ENCODE results near the gene CDC27. TPM values are rescaled to one million over a fixed set of nuclear protein-coding genes. Genes with fewer than 3 reads are reported as not detected.

The CDC27 gene
- total RNA-seq, 1 donor from 2014 or later, result 128 TPM

DNA sequence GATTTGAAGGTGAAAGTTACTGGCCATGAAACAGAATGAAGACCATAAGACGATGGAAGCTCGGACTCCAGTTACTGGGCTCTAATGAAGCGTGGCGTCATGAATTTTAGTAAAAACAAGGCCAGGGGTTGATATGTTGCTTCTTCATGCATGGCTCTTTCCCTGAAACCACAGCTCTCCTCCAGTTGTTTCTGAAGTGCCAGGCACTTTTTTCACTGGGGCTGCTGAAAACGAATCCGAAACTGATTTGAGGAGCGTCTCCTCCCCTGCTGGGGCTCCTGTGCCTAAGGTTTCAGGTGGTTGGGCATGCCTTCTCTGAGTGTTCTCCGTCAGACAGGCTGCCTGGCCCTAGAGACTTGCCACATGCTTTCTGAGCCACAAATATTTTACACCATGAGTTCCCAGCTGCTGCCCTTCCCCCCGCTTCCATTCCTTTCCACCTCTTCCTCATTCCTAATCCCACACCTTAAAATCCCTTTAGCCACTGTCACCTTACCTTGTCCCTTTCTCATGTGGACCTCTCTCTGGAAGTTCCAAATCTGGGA lies 16.4 kb upstream of the CDC27 start:
- TF ChIP-seq CTCF (IDR thresholded peaks at IDR 0.05), result no peak
- no peaks in the 10 kb centered on the region for H3K9me3 Mint-ChIP-seq (ENCODE audit: low read depth)
- no peak for DNase-seq (ENCODE audit: low spot score)
- H3K36me3 Mint-ChIP-seq (ENCODE audit: low read depth), result no peaks in the 10 kb centered on the region
- no peaks in the 10 kb centered on the region for H3K27me3 Mint-ChIP-seq (ENCODE audit: low read depth)
- H3K4me1 Mint-ChIP-seq (ENCODE audit: low read depth), result peaks cover 58% of the 10 kb centered on the region
- peak overlapping the region; percentile 91 for H3K27ac Mint-ChIP-seq (ENCODE audit: unreplicated experiment)
- H3K4me3 Mint-ChIP-seq (ENCODE audit: unreplicated experiment), result peak overlapping the region; percentile 37

DNA sequence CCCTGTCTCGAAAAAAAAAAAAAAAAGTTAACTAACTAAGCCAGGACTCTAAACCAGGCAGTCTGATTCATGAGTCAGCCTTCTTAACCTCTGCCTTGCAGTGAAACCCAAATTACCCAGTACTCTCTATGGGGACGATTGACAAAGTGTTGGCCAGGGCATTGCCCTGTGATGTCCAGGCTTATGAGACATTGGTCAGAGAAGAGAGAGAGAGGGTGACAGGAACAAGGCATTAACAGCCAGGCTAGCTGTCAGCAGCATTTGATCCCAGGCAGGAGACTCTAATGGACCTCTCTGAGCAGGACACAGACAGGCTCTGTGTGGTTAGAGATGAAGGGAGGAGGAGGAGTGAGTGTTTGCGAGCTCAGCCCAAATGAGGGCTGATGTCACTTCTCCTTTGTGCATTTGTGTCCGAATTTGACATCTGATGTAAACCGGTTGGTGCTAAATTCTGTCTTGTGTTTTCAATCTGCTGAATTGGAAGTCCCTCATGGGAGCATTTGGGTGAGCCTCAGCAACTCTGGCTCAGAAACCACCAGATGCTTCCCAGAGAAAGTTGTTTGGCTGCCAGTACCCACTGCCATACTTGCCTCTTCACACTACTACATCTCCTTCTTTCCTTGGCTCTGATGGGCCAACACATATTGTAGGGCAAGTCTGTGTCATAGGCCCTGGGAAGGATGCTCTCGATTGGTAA lies 15.8 kb upstream of the CDC27 start:
- peak overlapping the region; percentile 91 for H3K27ac Mint-ChIP-seq (ENCODE audit: unreplicated experiment)
- H3K4me3 Mint-ChIP-seq (ENCODE audit: unreplicated experiment), result peak overlapping the region; percentile 37
- H3K4me1 Mint-ChIP-seq (ENCODE audit: low read depth), result peaks cover 51% of the 10 kb centered on the region
- TF ChIP-seq CTCF (IDR thresholded peaks at IDR 0.05), result no peak
- no peak for DNase-seq (ENCODE audit: low spot score)
- no peaks in the 10 kb centered on the region for H3K36me3 Mint-ChIP-seq (ENCODE audit: low read depth)
- no peaks in the 10 kb centered on the region for H3K9me3 Mint-ChIP-seq (ENCODE audit: low read depth)
- no peaks in the 10 kb centered on the region for H3K27me3 Mint-ChIP-seq (ENCODE audit: low read depth)

DNA sequence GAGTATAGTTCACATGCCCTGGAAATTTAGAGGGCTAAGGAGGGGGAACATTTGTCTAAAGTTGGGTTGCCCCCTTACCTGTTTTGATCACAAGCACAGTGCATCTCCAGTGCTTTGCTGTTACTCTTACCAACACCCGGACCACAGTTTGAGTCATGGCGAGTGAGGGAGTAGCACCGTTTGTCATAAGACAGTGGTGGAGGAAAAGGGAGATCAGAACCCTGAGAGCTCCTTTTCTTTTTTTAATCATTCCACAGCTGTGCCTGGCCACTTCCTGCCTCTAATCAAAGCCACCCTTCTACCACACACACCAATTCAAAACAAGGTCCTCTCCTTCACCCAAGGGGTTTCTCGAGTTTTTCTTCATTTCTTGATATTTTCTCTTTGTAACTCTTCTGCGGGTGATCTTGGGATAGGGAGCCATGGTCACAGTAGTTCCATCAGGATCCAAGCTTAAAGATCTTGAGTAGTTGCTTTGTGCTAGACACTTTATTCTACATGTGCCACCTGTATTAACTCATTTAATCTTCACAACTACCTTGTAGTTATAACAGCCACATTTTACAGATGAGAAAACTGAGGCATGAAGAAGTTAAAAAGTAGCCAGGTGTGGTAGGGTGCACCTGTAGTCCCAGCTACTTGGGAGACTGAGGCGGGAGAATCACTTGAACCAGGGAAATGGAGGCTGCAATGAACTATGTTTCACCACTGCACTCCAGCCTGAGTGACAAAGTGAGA lies 15.1 kb upstream of the CDC27 start:
- Mint-ChIP-seq H3K4me1 (ENCODE audit: low read depth) (peaks cover 45% of the 10 kb centered on the region), H3K9me3 (ENCODE audit: low read depth) (no peaks in the 10 kb centered on the region), H3K36me3 (ENCODE audit: low read depth) (no peaks in the 10 kb centered on the region), H3K27me3 (ENCODE audit: low read depth) (no peaks in the 10 kb centered on the region), H3K27ac (ENCODE audit: unreplicated experiment) (peak overlapping the region; percentile 91), H3K4me3 (ENCODE audit: unreplicated experiment) (no peak overlapping the region)
- DNase-seq (ENCODE audit: low spot score), result no peak
- no peak for TF ChIP-seq CTCF (IDR thresholded peaks at IDR 0.05)

GRCh38 chr17:47201166-47201565 lies 12.1 kb upstream of the CDC27 start:
- Mint-ChIP-seq H3K4me3 (ENCODE audit: unreplicated experiment) (no peak overlapping the region), H3K36me3 (ENCODE audit: low read depth) (no peaks in the 10 kb centered on the region), H3K27me3 (ENCODE audit: low read depth) (no peaks in the 10 kb centered on the region), H3K9me3 (ENCODE audit: low read depth) (no peaks in the 10 kb centered on the region), H3K27ac (ENCODE audit: unreplicated experiment) (no peak overlapping the region), H3K4me1 (ENCODE audit: low read depth) (peaks cover 30% of the 10 kb centered on the region)
- no peak for TF ChIP-seq CTCF (IDR thresholded peaks at IDR 0.05)
- no peak for DNase-seq (ENCODE audit: low spot score)

DNA sequence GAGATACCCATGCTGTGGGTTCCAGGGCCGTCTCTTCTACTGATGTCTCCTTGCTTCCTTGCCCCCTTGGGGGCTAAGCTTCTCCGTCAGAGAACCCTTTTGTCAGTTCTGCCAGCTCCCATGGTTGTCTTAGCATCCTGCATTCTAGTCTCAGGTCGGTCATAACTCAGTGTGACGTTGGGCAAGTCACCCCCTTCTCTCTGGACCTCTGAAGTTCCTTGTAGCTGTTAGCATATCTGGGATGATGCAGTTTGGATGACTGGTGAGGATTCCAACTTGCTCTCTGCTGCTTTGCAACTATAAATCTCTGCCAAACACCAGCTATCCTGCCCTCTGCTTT lies 11.2 kb upstream of the CDC27 start:
- Mint-ChIP-seq H3K4me1 (ENCODE audit: low read depth) (peaks cover 21% of the 10 kb centered on the region), H3K27ac (ENCODE audit: unreplicated experiment) (no peak overlapping the region), H3K36me3 (ENCODE audit: low read depth) (no peaks in the 10 kb centered on the region), H3K9me3 (ENCODE audit: low read depth) (no peaks in the 10 kb centered on the region), H3K4me3 (ENCODE audit: unreplicated experiment) (no peak overlapping the region), H3K27me3 (ENCODE audit: low read depth) (no peaks in the 10 kb centered on the region)
- TF ChIP-seq CTCF (IDR thresholded peaks at IDR 0.05), result no peak
- DNase-seq (ENCODE audit: low spot score), result no peak
